ENCODE data around the gene MAEA. TPM values are rescaled to one million over a fixed set of nuclear protein-coding genes. Genes with fewer than 3 reads are reported as not detected.

The MAEA gene
- total and polyA plus RNA-seq, 5 donors from 2014 or later, result 61.2 to 77.7 (median 66.4) TPM

GRCh38 chr4:1274871-1275270, 14.8 kb upstream of the MAEA start:
- no peak overlapping the region for H3K4me3 ChIP-seq (ENCODE audit: low read depth, low read length)
- no peaks in the 10 kb centered on the region for H3K27me3 ChIP-seq (ENCODE audit: control insufficient read depth, insufficient read depth, low read length)
- no peak overlapping the region for H3K27ac Mint-ChIP-seq
- H3K27me3 Mint-ChIP-seq, result no peaks in the 10 kb centered on the region
- no peaks in the 10 kb centered on the region for H3K4me1 Mint-ChIP-seq
- no peak overlapping the region for H3K27ac ChIP-seq (ENCODE audit: insufficient read depth, low read length, poor library complexity, severe bottlenecking)
- DNase-seq (no peak), ATAC-seq (ENCODE audit: low read depth in 2 of 2) (no peak)
- no peaks in the 10 kb centered on the region for H3K9me3 ChIP-seq (ENCODE audit: control insufficient read depth in 2 of 2, low read length in 2 of 2)
- no peak overlapping the region for H3K4me3 Mint-ChIP-seq
- H3K36me3 Mint-ChIP-seq, result no peaks in the 10 kb centered on the region
- H3K36me3 ChIP-seq (ENCODE audit: control insufficient read depth, insufficient read depth, low read length), result no peaks in the 10 kb centered on the region
- H3K4me1 ChIP-seq (ENCODE audit: control insufficient read depth, insufficient read depth, low read length, poor library complexity, severe bottlenecking), result no peaks in the 10 kb centered on the region
- H3K9me3 Mint-ChIP-seq, result peaks cover 0 to 2% (median 0%) of the 10 kb centered on the region in 7 donors

- H3K27ac ChIP-seq (ENCODE audit: insufficient read depth, low read length, poor library complexity, severe bottlenecking), result no peak overlapping the region
- no peak for ATAC-seq (ENCODE audit: low read depth in 2 of 2)
- Mint-ChIP-seq H3K27ac (no peak overlapping the region), H3K4me1 (no peaks in the 10 kb centered on the region), H3K9me3 (peaks cover 0 to 2% (median 0%) of the 10 kb centered on the region in 7 donors), H3K27me3 (no peaks in the 10 kb centered on the region), H3K4me3 (no peak overlapping the region), H3K36me3 (no peaks in the 10 kb centered on the region)
- no peaks in the 10 kb centered on the region for H3K9me3 ChIP-seq (ENCODE audit: control insufficient read depth in 2 of 2, low read length in 2 of 2)
- no peaks in the 10 kb centered on the region for H3K36me3 ChIP-seq (ENCODE audit: control insufficient read depth, insufficient read depth, low read length)
- H3K4me3 ChIP-seq (ENCODE audit: low read depth, low read length), result no peak overlapping the region
- H3K4me1 ChIP-seq (ENCODE audit: control insufficient read depth, insufficient read depth, low read length, poor library complexity, severe bottlenecking), result no peaks in the 10 kb centered on the region
- H3K27me3 ChIP-seq (ENCODE audit: control insufficient read depth, insufficient read depth, low read length), result no peaks in the 10 kb centered on the region
- DNase-seq, result no peak
Measured at GRCh38 chr4:1276984-1277383, 12.7 kb upstream of the MAEA start.

- no peaks in the 10 kb centered on the region for H3K9me3 ChIP-seq (ENCODE audit: control insufficient read depth in 2 of 2, low read length in 2 of 2)
- H3K4me3 ChIP-seq (ENCODE audit: low read depth, low read length), result no peak overlapping the region
- H3K36me3 ChIP-seq (ENCODE audit: control insufficient read depth, insufficient read depth, low read length), result no peaks in the 10 kb centered on the region
- H3K4me1 Mint-ChIP-seq, result no peaks in the 10 kb centered on the region
- H3K27me3 Mint-ChIP-seq, result no peaks in the 10 kb centered on the region
- ATAC-seq (ENCODE audit: low read depth in 2 of 2) (no peak), DNase-seq (peak in 1 of 3 donors; percentile 29)
- no peaks in the 10 kb centered on the region for H3K27me3 ChIP-seq (ENCODE audit: control insufficient read depth, insufficient read depth, low read length)
- no peak overlapping the region for H3K4me3 Mint-ChIP-seq
- H3K27ac Mint-ChIP-seq, result no peak overlapping the region
- no peaks in the 10 kb centered on the region for H3K36me3 Mint-ChIP-seq
- peaks cover 0 to 2% (median 0%) of the 10 kb centered on the region in 7 donors for H3K9me3 Mint-ChIP-seq
- no peaks in the 10 kb centered on the region for H3K4me1 ChIP-seq (ENCODE audit: control insufficient read depth, insufficient read depth, low read length, poor library complexity, severe bottlenecking)
- no peak overlapping the region for H3K27ac ChIP-seq (ENCODE audit: insufficient read depth, low read length, poor library complexity, severe bottlenecking)
Measured at GRCh38 chr4:1277667-1278665, 11.7 kb upstream of the MAEA start.

GRCh38 chr4:1279253-1279652, 10.4 kb upstream of the MAEA start:
- Histone ChIP-seq H3K9me3 (ENCODE audit: control insufficient read depth in 2 of 2, low read length in 2 of 2) (no peaks in the 10 kb centered on the region), H3K4me3 (ENCODE audit: low read depth, low read length) (no peak overlapping the region), H3K4me1 (ENCODE audit: control insufficient read depth, insufficient read depth, low read length, poor library complexity, severe bottlenecking) (no peaks in the 10 kb centered on the region), H3K27ac (ENCODE audit: insufficient read depth, low read length, poor library complexity, severe bottlenecking) (no peak overlapping the region), H3K36me3 (ENCODE audit: control insufficient read depth, insufficient read depth, low read length) (no peaks in the 10 kb centered on the region), H3K27me3 (ENCODE audit: control insufficient read depth, insufficient read depth, low read length) (no peaks in the 10 kb centered on the region)
- DNase-seq (no peak), ATAC-seq (ENCODE audit: low read depth in 2 of 2) (no peak)
- H3K27me3 Mint-ChIP-seq, result peaks cover 1% of the 10 kb centered on the region
- H3K27ac Mint-ChIP-seq, result no peak overlapping the region
- no peaks in the 10 kb centered on the region for H3K4me1 Mint-ChIP-seq
- no peak overlapping the region for H3K4me3 Mint-ChIP-seq
- H3K36me3 Mint-ChIP-seq, result no peaks in the 10 kb centered on the region
- H3K9me3 Mint-ChIP-seq, result peaks cover 0 to 2% (median 0%) of the 10 kb centered on the region in 7 donors

GRCh38 chr4:1283711-1284110, 6.0 kb upstream of the MAEA start:
- Mint-ChIP-seq H3K27ac (no peak overlapping the region), H3K4me3 (peak overlapping the region in 1 of 4 donors; percentile 51), H3K9me3 (peaks cover 0 to 1% (median 0%) of the 10 kb centered on the region in 7 donors), H3K27me3 (peaks cover 7% of the 10 kb centered on the region), H3K36me3 (no peaks in the 10 kb centered on the region), H3K4me1 (peaks cover 0 to 4% (median 1%) of the 10 kb centered on the region in 4 donors)
- Histone ChIP-seq H3K4me1 (ENCODE audit: control insufficient read depth, insufficient read depth, low read length, poor library complexity, severe bottlenecking) (peaks cover under 1% of the 10 kb centered on the region), H3K36me3 (ENCODE audit: control insufficient read depth, insufficient read depth, low read length) (no peaks in the 10 kb centered on the region), H3K27me3 (ENCODE audit: control insufficient read depth, insufficient read depth, low read length) (no peaks in the 10 kb centered on the region), H3K9me3 (ENCODE audit: control insufficient read depth in 2 of 2, low read length in 2 of 2) (no peaks in the 10 kb centered on the region), H3K4me3 (ENCODE audit: low read depth, low read length) (no peak overlapping the region), H3K27ac (ENCODE audit: insufficient read depth, low read length, poor library complexity, severe bottlenecking) (no peak overlapping the region)
- DNase-seq (no peak), ATAC-seq (ENCODE audit: low read depth in 2 of 2) (no peak)

GRCh38 chr4:1285151-1285789, 4.4 kb upstream of the MAEA start:
- H3K27me3 ChIP-seq (ENCODE audit: control insufficient read depth, insufficient read depth, low read length), result no peaks in the 10 kb centered on the region
- no peaks in the 10 kb centered on the region for H3K9me3 ChIP-seq (ENCODE audit: control insufficient read depth in 2 of 2, low read length in 2 of 2)
- H3K4me1 ChIP-seq (ENCODE audit: control insufficient read depth, insufficient read depth, low read length, poor library complexity, severe bottlenecking), result peaks cover 9% of the 10 kb centered on the region
- H3K27ac ChIP-seq (ENCODE audit: insufficient read depth, low read length, poor library complexity, severe bottlenecking), result no peak overlapping the region
- ATAC-seq (ENCODE audit: low read depth in 2 of 2) (no peak), DNase-seq (no peak)
- no peak overlapping the region for H3K4me3 ChIP-seq (ENCODE audit: low read depth, low read length)
- H3K27me3 Mint-ChIP-seq, result peaks cover 7% of the 10 kb centered on the region
- no peaks in the 10 kb centered on the region for H3K36me3 Mint-ChIP-seq
- no peaks in the 10 kb centered on the region for H3K36me3 ChIP-seq (ENCODE audit: control insufficient read depth, insufficient read depth, low read length)
- peak overlapping the region in 1 of 4 donors; percentile 9 for H3K4me3 Mint-ChIP-seq
- peaks cover 0 to 8% (median 4%) of the 10 kb centered on the region in 4 donors for H3K4me1 Mint-ChIP-seq
- H3K27ac Mint-ChIP-seq, result no peak overlapping the region
- H3K9me3 Mint-ChIP-seq, result peaks cover 0 to 1% (median 0%) of the 10 kb centered on the region in 7 donors

GRCh38 chr4:1285790-1286553, 3.7 kb upstream of the MAEA start:
- Mint-ChIP-seq H3K27me3 (peaks cover 7% of the 10 kb centered on the region), H3K9me3 (peaks cover 0 to 1% (median 0%) of the 10 kb centered on the region in 7 donors), H3K4me1 (peaks cover 2 to 15% (median 4%) of the 10 kb centered on the region in 4 donors), H3K4me3 (peak overlapping the region in 3 of 4 donors; percentile 21 to 69 (median 58)), H3K36me3 (no peaks in the 10 kb centered on the region), H3K27ac (peak overlapping the region in 1 of 3 donors; percentile 52)
- Histone ChIP-seq H3K27ac (ENCODE audit: insufficient read depth, low read length, poor library complexity, severe bottlenecking) (no peak overlapping the region), H3K27me3 (ENCODE audit: control insufficient read depth, insufficient read depth, low read length) (no peaks in the 10 kb centered on the region), H3K36me3 (ENCODE audit: control insufficient read depth, insufficient read depth, low read length) (no peaks in the 10 kb centered on the region), H3K4me3 (ENCODE audit: low read depth, low read length) (no peak overlapping the region), H3K9me3 (ENCODE audit: control insufficient read depth in 2 of 2, low read length in 2 of 2) (no peaks in the 10 kb centered on the region), H3K4me1 (ENCODE audit: control insufficient read depth, insufficient read depth, low read length, poor library complexity, severe bottlenecking) (peaks cover 16% of the 10 kb centered on the region)
- no peak for ATAC-seq (ENCODE audit: low read depth in 2 of 2)
- DNase-seq, result peak in 2 of 3 donors; percentile 41 to 50

Data from CD4-positive, CD25-positive, alpha-beta regulatory T cell (primary cell).